Ishikawa (cell line): ENCODE data around the gene ALKBH7.

Experiments used
- CREB1 ChIP-seq: IDR thresholded peaks from 2 replicates; pipeline ENCODE4 v1.6.1; 2012; ENCODE audit warnings: low read depth
- EGR1 ChIP-seq: IDR thresholded peaks from 2 replicates; pipeline ENCODE4 v1.6.1; 2012
- EP300 ChIP-seq: IDR thresholded peaks from 2 replicates; pipeline ENCODE4 v1.6.1; 2012; ENCODE audit warnings: borderline replicate concordance
- RAD21 ChIP-seq: IDR thresholded peaks from 2 replicates; pipeline ENCODE4 v1.6.1; 2012; ENCODE audit warnings: low read depth
- REST ChIP-seq: IDR thresholded peaks from 2 replicates; pipeline ENCODE4 v1.6.1; 2012; ENCODE audit warnings: low read depth, mild to moderate bottlenecking
- TAF1 ChIP-seq: IDR thresholded peaks from 2 replicates; pipeline ENCODE4 v1.6.1; 2012; ENCODE audit warnings: low read depth, mild to moderate bottlenecking
- TCF12 ChIP-seq: IDR thresholded peaks from 2 replicates; pipeline ENCODE4 v1.6.1; 2012; ENCODE audit warnings: low read depth
- TEAD4 ChIP-seq: IDR thresholded peaks from 2 replicates; pipeline ENCODE4 v1.6.1; 2012
- USF1 ChIP-seq: IDR thresholded peaks from 2 replicates; pipeline ENCODE4 v1.6.1; 2012
- YY1 ChIP-seq: IDR thresholded peaks from 2 replicates; pipeline ENCODE4 v1.6.1; 2012; ENCODE audit warnings: low read depth
- TF ChIP-seq, protein P1 (sequence below): IDR thresholded peaks from 2 replicates; pipeline ENCODE4 v1.6.1; 2012

GRCh38 chr19:6359568-6360341 is 12.8 kb upstream of the ALKBH7 start:
- no peak for TF ChIP-seq TAF1
- no peak for TF ChIP-seq RAD21
- no peak for TF ChIP-seq YY1
- TF ChIP-seq TEAD4: no peak
- no peak for TF ChIP-seq EP300
- TF ChIP-seq EGR1: no peak
- TF ChIP-seq REST: no peak
- no peak for TF ChIP-seq TCF12
- TF ChIP-seq, protein P1, sequence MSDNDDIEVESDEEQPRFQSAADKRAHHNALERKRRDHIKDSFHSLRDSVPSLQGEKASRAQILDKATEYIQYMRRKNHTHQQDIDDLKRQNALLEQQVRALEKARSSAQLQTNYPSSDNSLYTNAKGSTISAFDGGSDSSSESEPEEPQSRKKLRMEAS: no peak
- TF ChIP-seq USF1: no peak
- no peak for TF ChIP-seq CREB1
